GM12872 (cell line): ENCODE data around the gene SPG7.

ENCODE experiments used
- CTCF ChIP-seq: IDR thresholded peaks from 3 replicates; pipeline ENCODE4 v1.5.1; 2011; ENCODE audit warnings: low read depth, mild to moderate bottlenecking, low read length, moderate library complexity; ENCODE audit not compliant: insufficient read depth

Gene SPG7

GRCh38 chr16:89576153-89577054 is 68.2 kb downstream of the SPG7 start:
- TF ChIP-seq CTCF = no peak

GRCh38 chr16:89577055-89577759 is 69.0 kb downstream of the SPG7 start:
- TF ChIP-seq CTCF = no peak

- TF ChIP-seq CTCF = no peak
These were observed 71.1 kb downstream of the SPG7 start for GRCh38 chr16:89579351-89579750.

GRCh38 chr16:89581045-89581695 is 73.0 kb downstream of the SPG7 start:
- no peak for TF ChIP-seq CTCF

- no peak for TF ChIP-seq CTCF
These were observed 73.8 kb downstream of the SPG7 start for GRCh38 chr16:89581861-89582563.

- no peak for TF ChIP-seq CTCF
These were observed 74.5 kb downstream of the SPG7 start for GRCh38 chr16:89582614-89583196.
